Measurements from ENCODE around the gene SCYGR6.
A peak's percentile ranks its signal among the peaks of the same experiment; 100 is the strongest.
"Not testable (repeated sequence)": the region's sequence is repeated elsewhere in the genome, so short reads cannot be mapped to it uniquely, and the experiment has no call there.

SCYGR6 gene, protein sequence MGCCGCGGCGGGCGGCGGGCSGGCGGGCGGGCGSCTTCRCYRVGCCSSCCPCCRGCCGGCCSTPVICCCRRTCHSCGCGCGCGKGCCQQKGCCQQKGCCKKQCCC

DNA sequence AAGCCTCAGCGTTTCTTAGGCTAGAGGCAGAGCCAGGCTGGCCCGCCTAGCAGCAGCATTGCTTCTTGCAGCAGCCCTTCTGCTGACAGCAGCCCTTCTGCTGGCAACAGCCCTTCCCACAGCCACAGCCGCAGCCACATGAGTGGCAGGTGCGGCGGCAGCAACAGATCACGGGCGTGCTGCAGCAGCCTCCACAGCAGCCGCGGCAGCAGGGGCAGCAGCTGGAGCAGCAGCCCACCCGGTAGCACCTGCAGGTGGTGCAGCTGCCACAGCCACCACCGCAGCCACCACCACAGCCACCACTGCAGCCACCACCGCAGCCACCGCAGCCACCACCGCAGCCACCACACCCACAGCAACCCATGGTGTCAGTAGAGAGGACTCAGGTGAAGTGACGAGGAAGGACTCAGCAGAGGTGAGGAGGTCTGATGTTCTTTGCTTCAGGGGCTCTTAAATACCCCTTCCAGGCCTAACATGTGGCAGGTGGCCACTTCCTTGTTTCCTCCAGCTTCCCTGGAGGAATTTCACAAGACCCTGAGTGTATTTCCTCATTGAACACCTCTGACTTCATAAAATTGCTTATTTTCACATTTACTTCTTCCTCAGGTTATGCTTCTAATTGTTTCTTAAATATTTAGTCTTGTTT lies at the start of gene SCYGR6:
TSS of gene SCYGR6 (minus strand) at position 364 of the 646 bp plus-strand sequence. CDS start at position 364, 0 bp downstream.
- no peak for DNase-seq (ENCODE audit: low read depth)

DNA sequence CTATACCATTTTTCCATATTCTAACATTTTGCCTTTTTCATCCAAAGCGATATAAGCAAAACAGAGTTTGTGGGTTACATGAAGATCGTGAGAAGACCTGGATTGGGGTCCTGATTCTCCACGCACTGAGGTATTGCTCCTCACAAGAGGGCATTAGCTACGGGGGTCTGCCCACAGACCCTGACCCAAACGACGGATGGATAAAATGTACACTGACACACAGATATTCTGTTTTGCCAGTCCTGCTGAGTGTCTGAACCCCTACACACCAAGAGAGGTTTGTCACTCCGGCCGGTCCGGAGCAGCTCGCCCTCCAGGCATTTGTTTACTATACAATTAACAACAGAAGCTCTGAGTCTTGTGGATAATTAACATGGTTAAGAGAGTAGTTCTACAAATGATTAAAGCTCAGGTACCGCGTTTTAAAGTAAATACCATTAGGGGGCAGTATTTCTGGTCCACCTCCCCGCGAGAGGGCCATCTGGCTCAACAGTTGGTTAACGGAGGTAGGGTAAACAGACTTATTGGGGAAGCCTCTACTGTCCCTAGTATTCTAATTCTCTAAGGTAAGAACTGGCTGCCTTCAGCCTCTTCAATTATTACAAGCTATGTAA lies 49.6 kb upstream of the SCYGR6 start:
- no peak for DNase-seq (ENCODE audit: low read depth)

DNA sequence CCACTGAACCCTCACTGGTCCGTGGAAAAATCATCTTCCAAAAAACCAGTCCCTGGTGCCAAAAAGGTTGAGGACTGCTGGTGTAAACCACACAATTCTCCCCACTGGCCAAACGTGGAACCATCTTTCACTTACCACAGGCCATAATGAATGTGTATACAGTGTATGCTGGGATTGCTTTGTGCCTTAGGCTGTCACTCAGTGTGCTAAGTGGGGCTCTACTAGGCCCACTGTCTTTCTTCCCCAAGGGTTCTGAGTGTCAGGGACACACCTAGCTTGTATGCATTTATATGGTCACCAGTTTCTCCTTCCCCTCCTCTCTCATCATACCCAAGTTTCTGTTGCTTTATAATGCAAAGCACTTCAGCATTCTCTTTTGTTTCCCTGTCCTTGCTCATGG lies 48.4 kb upstream of the SCYGR6 start:
- DNase-seq (ENCODE audit: low read depth), result no peak

DNA sequence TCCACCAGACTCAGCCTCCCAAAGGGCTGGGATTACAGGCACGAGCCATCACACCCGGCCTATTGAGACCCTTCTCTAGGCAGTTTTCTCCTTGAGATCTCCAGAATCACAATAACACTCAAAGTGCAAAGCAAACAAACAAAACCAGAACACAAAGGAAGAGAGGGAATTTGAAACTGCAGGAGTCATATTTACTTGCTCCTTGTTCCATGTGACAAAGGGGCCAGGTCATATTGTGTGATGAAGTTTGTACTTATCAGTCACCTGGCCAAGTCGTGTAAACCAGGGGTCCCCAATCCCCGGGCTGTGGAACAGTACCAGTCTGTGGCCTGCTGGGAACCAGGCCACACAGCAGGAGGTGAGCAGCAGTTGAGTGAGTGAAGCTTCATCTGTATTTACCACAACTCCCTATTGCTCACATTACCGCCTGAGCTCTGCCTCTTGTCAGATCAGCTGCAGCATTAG lies 47.7 kb upstream of the SCYGR6 start:
- DNase-seq (ENCODE audit: low read depth), result no peak

DNA sequence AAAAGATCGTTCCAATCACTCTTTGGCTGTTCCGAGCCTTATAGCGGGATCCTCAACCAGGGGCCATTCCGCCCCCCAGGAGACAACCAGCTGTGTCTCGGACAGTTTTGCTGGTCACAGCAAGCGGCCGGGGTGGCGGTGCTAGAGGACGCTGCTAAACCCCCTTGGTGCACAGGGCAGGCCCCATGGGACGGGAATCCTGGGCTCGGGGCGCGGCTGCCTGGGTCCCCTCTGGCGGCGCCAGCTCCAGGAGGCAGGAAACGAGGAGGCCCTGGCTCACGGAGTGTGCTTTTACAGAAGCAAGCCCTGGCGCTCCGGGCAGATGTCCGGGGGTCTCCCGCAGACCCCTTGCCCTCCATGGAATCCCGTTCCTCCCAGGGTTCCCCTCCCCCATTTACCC lies 43.3 kb upstream of the SCYGR6 start:
- DNase-seq (ENCODE audit: low read depth), result no peak

DNA sequence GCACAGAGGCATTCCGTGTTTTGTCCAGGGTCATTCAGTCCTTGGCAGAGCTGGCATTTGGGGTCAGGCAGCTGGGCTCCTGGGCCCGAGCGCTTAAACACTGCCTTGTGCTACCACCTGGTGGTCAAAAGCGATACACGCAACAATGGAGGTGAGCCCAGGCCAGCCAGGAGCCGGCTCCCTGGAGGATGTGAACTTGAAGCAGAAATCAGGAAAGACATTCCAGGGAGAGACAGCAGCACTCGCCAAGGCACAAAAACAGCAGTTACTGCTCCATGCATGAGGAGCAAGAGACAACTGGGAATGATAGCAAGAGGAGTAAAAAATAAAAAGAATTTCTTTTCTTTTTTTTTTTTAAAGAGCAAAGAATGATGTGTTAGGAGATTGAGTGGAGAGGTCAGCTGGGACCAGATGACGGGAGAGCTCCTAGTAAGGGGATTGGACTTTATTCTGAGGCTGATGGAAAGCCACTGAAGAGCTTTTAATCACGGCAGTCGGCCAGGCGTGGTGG lies 41.9 kb upstream of the SCYGR6 start:
- peak; percentile 39 for DNase-seq (ENCODE audit: low read depth)

DNA sequence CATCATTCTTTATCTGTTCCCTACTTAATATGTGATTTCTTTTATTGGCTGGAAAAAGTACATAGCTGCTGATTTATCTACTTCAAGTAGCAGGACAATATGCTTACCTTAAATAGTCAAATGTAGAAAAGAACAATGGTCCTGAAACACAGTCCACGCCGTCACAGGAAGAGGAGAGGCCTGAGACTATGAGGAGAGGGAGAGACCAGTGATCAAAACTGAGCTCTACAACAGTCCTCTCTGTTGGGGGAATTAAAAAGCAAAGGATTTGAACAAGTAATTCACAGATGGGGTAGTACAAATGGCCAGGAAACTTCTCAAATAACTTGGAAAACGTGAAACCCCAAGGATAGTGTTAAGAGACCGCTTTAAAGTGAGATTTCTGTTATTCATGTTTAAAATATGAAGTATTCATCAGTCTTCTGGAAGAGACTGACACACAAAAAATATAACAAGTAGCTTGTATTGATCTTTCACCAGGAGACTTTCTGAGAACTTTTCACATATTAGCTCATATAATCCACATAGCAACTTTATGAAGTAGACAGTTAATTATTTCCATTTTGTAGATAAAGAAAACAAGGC lies 41.3 kb upstream of the SCYGR6 start:
- DNase-seq (ENCODE audit: low read depth), result no peak

DNA sequence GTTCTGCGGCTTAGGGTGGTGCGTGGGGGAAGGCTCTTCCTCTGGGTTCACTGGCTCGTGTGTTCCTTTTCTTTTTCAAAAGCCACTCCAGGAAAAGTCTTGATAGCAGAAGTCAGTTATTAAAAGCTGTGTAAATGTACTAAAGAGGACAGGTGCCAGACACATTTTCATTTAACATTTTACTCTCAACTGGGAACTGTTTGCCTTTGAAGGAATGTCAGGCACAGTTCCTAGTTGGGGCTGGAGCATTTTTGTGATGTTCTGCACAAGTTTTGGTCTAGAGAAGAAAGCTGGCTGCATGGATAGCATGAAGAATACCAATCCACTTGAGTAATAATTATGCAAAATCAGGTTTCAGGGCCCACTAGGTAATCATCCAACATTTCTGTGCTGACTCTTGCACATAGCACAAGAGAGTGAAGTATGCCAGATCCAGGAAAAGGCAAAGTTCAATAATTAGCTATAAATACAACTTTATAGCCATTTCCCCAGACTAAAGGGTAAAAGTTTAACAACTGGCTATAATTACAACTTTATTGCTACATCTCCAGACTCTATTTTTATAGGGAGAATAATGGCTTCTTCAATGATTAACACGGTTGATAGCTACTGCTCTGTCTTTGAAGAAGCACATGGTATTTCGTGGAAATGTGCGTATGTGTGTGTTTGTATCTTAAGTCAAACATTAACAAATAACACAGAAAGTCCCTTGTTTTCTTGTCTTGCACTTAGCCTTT lies 37.4 kb upstream of the SCYGR6 start:
- no peak for DNase-seq (ENCODE audit: low read depth)

DNA sequence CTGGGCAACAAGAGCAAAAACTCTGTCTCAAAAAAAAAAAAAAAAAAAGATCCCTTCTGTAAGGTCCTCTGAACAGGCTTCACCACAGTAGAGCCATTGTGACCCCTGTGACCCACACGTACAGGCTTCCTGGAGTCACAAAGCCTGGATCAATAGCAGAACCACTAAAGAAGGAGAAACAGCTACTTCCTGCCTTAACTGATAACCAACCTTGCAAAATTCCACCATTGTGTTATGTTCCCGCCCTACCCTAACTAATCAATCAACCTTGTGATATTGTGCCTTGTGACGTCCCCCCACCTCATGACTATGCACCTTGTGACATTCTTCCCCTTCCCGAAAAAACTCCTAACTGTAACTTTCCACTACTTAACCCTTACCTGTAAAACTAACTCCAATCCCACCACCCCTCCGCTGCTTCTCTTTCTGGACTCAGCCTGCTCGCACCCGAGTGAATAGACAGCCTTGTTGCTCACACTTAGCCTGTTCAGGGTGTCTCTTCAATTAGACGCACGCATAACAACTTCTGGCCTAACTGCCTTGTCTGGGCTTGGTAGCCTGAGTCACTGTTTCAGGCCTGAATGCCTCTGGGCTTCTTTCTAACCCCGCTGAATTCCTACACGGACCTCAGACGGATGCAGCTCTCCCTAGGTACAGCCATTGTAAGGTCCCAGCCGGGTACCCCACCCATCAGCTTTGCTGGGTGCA lies 35.0 kb upstream of the SCYGR6 start:
- no peak for DNase-seq (ENCODE audit: low read depth)

DNA sequence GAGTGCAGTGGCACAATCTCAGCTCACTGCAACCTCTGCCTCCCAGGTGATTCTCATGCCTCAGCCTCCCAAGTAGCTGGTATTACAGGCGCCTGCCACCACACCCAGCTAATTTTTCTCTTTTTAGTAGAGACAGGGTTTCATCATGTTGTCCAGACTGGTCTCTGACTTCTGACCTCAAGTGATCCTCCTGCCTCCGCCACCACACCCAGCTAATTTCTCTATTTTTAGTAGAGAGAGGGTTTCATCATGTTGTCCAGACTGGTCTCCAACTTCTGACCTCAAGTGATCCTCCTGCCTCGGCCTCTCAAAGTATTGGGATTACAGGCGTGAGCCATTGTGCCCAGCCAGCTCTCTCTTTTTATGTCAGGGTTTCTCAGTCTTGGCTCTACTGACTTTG lies 31.7 kb upstream of the SCYGR6 start:
- not testable (repeated sequence) for DNase-seq (ENCODE audit: low read depth)

DNA sequence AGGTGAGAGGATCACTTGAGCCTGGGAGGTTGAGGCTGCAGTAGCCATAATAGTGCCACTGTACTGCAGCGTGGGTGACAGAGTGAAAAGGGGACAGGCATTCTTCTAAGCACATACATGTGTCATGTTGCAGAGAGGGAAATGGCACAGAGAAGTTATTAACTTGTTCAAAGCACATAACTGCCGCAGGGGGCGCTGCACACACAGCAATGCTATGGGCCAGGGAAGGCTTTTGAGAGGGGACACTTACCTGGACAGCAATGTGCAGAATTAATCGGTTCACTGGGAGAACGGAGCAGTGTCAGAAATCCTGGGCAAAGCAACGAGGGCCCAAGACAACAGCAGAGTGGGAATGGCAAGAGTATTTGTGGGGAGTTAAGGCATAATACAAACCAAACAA lies 23.5 kb upstream of the SCYGR6 start:
- no peak for DNase-seq (ENCODE audit: low read depth)

DNA sequence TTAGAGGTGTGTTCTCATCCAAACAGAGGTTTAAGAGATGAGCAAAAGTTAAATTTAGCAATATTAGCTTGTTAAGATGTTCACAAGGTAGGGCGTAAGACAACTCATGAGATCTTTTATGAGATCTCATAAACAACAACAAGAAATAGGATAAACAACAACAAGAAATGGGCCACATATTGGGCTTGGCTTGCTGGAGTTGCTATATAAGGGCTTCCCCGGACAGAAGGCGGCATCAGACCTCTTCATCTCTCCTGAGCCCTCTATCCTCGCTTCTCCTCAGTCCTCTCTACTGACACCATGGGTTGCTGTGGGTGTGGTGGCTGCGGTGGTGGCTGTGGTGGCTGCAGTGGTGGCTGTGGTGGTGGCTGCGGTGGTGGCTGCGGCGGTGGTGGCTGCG lies 21.0 kb upstream of the SCYGR6 start, which contains the start of gene SCYGR8:
TSS of gene SCYGR8 (plus strand) at position 301 of the 400 bp plus-strand sequence. CDS start at position 301, 0 bp downstream.
- DNase-seq (ENCODE audit: low read depth), result no peak

DNA sequence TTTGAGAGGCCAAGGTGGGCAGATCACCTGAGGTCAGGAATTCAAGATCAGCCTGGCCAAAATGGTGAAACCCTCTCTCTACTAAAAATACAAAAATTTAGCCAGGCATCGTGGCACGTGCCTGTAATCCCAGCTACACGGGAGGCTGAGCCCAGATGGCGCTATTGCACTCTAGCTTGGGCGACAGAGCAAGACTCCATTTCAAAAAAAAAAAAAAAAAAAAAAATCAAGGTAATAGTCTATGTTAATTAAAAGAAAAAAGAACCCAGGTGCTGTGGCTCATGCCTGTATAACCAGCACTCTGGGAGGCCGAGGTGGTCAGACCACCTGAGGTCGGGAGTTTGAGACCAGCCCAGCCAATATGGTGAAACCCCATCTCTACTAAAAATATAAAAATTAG lies 16.1 kb upstream of the SCYGR6 start:
- DNase-seq (ENCODE audit: low read depth), result not testable (repeated sequence)

DNA sequence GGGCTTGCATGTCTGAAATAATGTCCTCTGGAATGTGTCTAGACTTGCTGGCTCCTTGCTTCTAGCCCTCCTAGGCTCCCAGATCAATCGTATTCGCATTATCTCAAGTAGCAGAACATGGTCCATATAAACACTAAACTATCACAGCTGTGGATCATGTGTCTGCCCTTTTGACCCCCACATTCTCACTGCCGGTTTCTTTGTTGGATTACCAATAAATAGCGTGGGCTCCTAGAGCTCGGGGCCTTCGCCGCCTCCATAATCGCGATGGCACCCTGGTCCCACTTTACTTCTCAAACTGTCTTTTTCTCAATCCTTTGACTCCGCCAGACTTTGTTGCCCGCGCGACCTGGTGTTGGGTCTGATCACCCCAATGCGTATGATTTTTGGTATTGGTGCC lies 14.8 kb upstream of the SCYGR6 start:
- no peak for DNase-seq (ENCODE audit: low read depth)

DNA sequence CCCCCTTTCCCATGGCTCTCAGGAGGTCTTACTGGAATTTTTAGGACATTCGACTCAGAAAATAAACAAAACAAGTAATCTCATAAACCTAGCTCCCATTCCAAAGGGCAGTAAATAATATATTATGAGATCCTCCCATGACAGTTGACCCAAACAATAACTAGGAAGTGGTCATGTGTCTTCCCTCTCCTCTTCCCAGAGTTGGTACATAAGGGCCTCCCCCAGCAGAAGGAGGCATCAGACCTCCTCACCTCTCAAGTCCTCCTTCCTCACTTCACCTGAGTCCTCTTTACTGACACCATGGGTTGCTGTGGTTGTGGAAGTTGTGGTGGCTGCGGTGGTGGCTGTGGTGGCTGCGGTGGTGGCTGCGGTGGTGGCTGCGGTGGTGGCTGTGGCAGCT lies 3.5 kb upstream of the SCYGR6 start, which contains the start of gene SCYGR7:
TSS of gene SCYGR7 (plus strand) at position 301 of the 400 bp plus-strand sequence. CDS start at position 301, 0 bp downstream.
- DNase-seq (ENCODE audit: low read depth), result no peak

DNA sequence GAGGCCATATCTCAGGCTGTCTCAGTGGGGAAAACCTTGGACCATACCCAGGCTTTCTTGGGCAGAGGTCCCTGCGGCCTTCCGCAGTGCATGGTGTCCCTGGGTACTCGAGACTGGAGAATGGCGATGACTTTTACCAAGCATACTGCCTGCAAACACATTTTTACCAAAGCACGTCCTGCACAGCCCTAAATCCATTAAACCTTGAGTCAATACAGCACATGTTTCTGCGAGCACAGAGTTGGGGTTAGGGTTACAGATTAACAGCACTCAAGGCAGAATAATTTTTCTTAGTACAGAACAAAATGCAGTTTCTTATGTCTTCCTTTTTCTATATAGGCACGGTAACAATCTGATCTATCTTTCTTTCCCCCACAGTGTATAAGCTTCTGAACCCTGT lies 1.7 kb downstream of the SCYGR6 start:
- not testable (repeated sequence) for DNase-seq (ENCODE audit: low read depth)

DNA sequence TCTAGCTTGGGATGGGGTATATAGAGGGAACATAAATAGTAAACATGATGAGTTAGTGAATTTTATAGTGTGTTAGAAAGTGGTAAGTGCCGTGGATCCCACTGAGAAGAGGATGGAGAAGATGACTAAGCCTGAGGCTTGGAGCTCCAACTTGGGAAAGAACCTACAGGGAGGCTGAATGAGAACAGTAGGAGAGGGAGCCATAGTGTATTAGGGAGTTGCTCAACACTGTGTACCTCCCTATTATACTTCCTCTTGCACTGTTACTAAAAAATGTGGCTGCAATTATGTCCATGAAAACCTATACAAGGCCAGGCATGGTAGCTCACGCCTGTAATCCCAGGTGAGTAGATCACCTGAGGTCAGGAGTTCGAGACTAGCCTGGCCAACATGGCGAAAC lies 3.9 kb downstream of the SCYGR6 start:
- no peak for DNase-seq (ENCODE audit: low read depth)

DNA sequence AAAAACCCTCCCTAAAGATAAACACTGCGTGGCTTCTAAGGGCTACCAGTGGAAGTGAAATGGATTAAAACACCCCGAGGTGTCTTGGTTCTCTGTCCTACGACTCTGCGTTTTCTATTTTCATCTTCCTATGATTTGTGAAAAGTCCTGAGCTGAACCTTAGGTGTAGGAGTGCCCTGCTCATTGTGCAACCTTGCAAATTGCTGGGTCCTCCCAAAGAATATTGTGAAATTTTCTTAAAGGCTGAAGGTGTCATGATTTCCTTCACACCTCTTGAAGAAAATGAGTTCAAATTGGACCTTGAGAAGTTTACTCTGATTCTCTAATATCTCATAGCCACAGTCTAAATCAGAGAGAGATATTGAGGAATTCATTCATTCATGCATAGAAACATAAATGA lies 4.9 kb downstream of the SCYGR6 start:
- no peak for DNase-seq (ENCODE audit: low read depth)

DNA sequence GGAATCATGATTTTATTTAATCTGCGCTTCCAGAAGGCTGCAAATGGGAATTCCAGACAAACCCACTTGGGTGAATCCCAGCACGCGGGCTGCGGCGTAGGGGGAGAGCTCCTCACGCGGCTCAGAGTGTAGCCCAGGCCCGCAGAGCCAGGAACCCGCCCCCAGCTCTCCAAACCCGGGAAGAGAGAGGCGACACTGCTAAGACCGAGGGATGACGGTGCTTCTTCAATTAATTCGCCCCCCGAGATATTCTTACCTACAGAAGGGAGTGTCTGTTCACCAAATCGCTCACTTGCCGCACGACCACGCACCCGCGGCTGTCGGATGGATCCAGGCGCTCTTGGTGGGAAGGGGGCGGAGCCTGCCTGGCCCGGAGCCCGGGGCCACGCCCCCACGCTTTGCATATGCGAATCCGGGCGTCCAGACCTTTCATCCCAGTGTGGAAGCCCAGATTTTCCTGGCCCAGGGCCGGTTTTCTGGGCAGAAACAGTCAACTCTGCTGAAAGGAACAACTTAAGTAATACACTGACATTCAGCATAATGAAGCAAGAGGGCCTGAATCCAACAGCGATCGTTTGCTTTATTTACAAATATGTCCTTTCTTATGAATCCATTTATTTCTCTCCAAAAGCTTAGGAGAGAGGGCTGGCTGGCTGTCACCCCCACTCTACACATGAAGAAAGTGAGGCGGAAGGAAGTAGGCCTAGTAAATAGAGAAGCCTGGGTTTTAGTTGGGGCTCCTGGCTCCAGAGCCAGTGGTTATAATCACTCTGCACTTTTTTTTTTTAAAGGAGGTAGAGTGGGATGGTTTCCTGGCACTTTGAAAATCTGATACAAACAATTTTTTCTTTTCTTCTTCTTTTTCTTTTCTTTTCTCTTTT lies 6.6 kb downstream of the SCYGR6 start, which contains the start of gene SLC19A3:
TSS of gene SLC19A3 (minus strand) at position 342 of the 881 bp plus-strand sequence. CDS start 15,710 bp downstream, outside the sequence.
- DNase-seq (ENCODE audit: low read depth), result peak; percentile 34

DNA sequence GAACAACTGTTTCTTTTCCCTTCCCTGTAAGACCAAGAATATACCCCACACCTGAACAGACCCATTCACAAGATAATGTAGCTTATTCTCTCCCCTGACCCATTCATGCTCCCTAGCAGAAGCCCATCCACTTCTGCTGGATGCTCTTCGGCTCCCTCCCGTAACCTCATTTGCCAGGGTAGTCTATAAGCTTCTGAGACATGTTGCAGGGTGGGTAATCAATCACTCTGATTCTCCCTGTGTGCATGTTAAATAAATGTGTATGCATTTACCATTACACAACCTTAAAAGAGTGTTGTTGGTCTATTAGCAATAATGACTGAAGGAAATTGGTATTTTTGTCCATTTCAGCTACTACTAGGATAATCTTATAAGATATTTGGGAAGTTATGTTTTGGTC lies 8.1 kb downstream of the SCYGR6 start:
- no peak for DNase-seq (ENCODE audit: low read depth)

Data from GM04504 (cell line).